ENCODE results near the gene GORASP2. TPM values are rescaled to one million over a fixed set of nuclear protein-coding genes. Genes with fewer than 3 reads are reported as not detected.
"Not testable (repeated sequence)": the region's sequence is repeated elsewhere in the genome, so short reads cannot be mapped to it uniquely, and the experiment has no call there.

GORASP2 gene
- total RNA-seq, 2 experiments from 2014 or later = 64.5 to 73.7 TPM

DNA sequence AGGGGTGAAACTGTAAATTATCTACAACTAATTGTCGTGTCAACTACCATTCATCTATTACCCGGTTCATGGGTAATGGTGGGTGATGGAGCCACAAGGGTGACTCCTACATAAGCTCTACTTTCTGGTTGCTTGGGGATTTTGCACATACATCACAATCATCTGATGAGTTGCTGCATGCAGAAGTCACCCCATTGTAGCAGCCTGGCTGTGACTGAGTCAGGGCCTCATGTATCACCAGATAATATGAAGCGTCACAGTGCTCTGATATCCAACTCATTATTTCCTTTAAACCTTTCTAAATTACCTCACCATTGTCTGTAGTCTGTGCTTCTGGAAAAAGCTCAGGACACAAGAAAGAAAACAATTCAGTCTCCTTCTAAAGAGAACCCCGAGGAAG is 32.4 kb upstream of the GORASP2 start:
- no peak for DNase-seq
- CTCF ChIA-PET = interaction anchor here (0.7 to 1.4 kb wide), 2 partner anchors 20 to 23 kb away, joined by 3 to 5 read pairs; no protein-coding TSS in a partner anchor
- Mint-ChIP-seq H3K27ac (no peak overlapping the region), H3K27me3 (peaks cover 3% of the 10 kb centered on the region), H3K36me3 (no peaks in the 10 kb centered on the region), H3K4me3 (no peak overlapping the region), H3K9me3 (no peaks in the 10 kb centered on the region), H3K4me1 (ENCODE audit: low read depth) (no peaks in the 10 kb centered on the region)
- POLR2A ChIA-PET = no interaction called here
- intact Hi-C loops (cut with micrococcal nuclease) = no loop called here

DNA sequence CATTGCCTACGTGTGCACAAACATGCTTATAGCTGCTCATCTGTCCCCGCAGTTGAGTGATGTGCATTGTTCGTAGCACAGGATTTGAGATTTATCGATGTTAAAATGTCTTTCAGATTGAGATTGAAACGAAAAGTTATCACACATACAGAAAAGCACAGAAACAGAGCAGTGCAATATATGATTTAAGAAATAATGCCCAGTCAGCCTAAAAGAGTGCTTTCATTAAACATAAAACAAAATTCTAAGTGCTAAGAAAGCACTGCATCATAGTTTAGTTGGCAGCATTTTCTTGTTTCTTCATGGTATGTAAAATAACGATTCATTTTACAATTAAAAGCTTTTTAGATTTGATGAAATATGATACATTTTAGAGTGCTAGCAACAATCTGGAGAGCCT is 31.9 kb upstream of the GORASP2 start:
- no peaks in the 10 kb centered on the region for H3K4me1 Mint-ChIP-seq (ENCODE audit: low read depth)
- POLR2A ChIA-PET = no interaction called here
- peaks cover 5% of the 10 kb centered on the region for H3K27me3 Mint-ChIP-seq

DNA sequence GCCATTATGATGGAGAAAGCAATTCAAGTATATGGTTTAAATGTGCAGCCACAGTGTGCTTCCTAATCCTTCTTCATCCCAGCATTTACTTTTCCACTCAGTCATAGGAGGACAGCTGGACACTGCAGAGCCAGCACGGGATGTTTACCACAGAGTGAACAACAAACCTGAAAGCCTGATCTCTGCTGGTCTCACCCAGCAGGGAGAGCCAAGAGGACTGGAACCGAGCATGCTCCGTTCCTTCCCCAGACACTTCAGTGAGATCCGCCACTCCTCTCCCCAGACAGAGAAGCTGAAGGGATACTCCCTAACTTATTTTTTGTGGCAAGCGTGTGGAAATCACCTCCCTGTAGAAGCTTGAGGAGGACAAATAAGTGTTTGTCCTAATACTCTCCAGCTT is 23.2 kb upstream of the GORASP2 start:
- Mint-ChIP-seq H3K36me3 (peaks cover 6% of the 10 kb centered on the region), H3K27ac (no peak overlapping the region), H3K4me1 (ENCODE audit: low read depth) (no peaks in the 10 kb centered on the region), H3K4me3 (no peak overlapping the region), H3K27me3 (peaks cover 6% of the 10 kb centered on the region), H3K9me3 (peaks cover 26% of the 10 kb centered on the region)
- intact Hi-C loops (cut with micrococcal nuclease) = no loop called here
- POLR2A ChIA-PET = no interaction called here
- CTCF ChIA-PET = interaction anchor here (1.8 kb wide), 1 partner anchor 23 kb away, joined by 4 read pairs; the partner anchor contains the start of gene GORASP2
- no peak for DNase-seq

More for the DNA sequence above, 31.9 kb upstream of the GORASP2 start:
- Mint-ChIP-seq H3K36me3 (no peaks in the 10 kb centered on the region), H3K4me3 (no peak overlapping the region), H3K9me3 (no peaks in the 10 kb centered on the region), H3K27ac (no peak overlapping the region)
- DNase-seq = no peak
- intact Hi-C loops (cut with micrococcal nuclease) = no loop called here
- CTCF ChIA-PET = interaction anchor here (0.7 to 1.4 kb wide), 2 partner anchors 20 to 24 kb away, joined by 3 to 5 read pairs; no protein-coding TSS in a partner anchor

DNA sequence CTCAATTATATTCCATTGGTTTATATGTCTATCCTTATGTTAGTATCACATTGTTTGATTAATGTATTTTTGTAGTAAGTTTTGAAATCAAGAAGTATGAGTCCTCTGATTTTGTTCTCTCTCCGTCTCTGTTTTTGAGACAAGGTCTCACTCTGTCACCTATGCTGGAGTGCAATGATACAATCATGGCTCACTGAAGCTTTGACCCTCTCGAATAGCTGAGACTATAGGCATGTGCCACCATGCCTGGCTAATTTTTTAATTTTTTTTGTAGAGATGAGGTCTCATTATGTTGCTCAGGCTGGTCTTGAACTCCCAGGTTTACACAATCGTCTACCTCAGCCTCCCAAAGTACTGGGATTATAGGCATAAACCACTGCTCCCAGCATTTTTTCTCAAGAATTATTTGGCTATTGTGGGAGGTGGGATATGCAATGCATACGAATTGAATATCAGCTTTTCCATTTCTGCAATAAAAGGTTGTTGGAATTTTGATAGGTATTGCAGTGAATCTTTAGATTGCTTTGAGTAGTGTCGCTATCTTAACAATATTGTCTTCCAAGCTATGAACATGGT is 17.7 kb upstream of the GORASP2 start:
- Mint-ChIP-seq H3K36me3 (peaks cover 23% of the 10 kb centered on the region), H3K4me3 (no peak overlapping the region), H3K27ac (no peak overlapping the region), H3K9me3 (peaks cover 60% of the 10 kb centered on the region), H3K27me3 (no peaks in the 10 kb centered on the region), H3K4me1 (ENCODE audit: low read depth) (no peaks in the 10 kb centered on the region)
- DNase-seq = no peak
- intact Hi-C loops (cut with micrococcal nuclease) = no loop called here
- POLR2A ChIA-PET = no interaction called here
- CTCF ChIA-PET = no interaction called here

DNA sequence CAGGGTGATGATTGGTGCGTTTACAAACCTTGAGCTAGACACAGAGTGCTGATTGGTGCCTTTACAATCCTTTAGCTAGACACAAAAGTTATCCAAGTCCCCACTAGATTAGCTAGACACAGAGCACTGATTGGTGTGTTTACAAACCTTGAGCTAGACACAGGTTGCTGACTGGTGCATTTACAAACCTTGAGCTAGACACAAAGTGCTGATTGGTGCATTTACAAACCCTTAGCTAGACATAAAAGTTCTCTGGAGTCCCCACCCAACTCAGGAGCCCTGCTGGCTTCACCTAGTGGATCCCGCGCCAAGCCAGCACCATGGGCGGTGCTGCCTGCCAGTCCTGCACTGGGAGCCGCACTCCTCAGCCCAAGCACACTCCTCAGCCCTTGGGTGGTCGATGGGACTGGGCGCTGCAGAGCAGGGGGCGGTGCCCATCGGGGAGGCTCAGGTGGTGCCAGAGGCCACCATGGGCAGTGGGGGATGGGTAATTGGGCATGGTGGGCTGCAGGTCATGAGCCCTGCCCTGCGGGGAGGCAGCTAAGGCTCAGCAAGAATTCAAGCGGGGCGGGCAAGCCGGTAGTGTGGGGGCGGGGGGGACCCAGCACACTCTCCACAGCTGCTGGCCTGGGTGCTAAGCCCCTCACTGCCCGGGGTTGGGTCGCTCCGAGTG is 13.9 kb upstream of the GORASP2 start:
- intact Hi-C loops (cut with micrococcal nuclease); H3K27ac Mint-ChIP-seq; H3K4me3 Mint-ChIP-seq; H3K27me3 Mint-ChIP-seq; H3K4me1 Mint-ChIP-seq (ENCODE audit: low read depth); DNase-seq; CTCF ChIA-PET; POLR2A ChIA-PET: not testable (repeated sequence)
- Mint-ChIP-seq H3K36me3 (peaks cover 23% of the 10 kb centered on the region), H3K9me3 (peaks cover 51% of the 10 kb centered on the region)

DNA sequence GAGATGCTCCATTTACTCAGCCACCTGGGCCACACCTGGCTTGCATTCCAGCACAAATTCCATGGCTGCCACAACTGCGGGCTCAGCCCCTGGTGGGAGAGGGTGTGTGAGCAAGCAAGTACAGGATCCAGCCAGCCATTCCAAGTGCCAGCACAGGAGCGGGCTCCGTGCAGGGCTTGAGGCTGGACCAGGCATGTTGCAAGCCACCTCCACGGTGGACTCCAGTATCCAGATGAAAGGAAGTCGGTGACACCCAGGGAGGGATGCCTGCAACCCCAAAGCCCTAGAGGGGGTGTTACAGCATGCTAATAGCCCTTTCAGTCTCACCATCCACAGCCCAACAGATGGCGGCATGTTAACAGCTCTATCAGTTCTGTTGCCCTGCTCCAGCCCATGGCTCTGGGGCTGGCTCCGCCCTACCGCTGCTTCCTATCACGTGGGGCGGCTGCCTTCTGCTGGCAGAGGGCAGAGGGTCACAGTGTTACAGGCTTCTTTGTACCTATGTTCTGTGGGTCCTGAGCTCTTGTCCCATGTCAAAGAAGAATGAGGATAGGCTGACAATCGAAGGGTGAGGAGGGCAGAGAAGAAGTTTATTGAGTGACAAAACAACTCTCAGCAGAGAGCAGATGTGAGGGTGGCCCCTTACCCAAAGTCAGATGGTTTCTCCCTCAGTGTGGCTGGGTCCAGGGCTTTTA is 11.7 kb upstream of the GORASP2 start:
- CTCF ChIA-PET = interaction anchor here (0.5 to 1.3 kb wide), 2 partner anchors 12 to 1880 kb away, joined by 3 to 7 read pairs; partner anchors contain the start of gene GORASP2
- H3K4me3 Mint-ChIP-seq = no peak overlapping the region
- H3K9me3 Mint-ChIP-seq = peaks cover 32% of the 10 kb centered on the region
- intact Hi-C loops (cut with micrococcal nuclease) = no loop called here
- H3K36me3 Mint-ChIP-seq = peaks cover 16% of the 10 kb centered on the region
- H3K4me1 Mint-ChIP-seq (ENCODE audit: low read depth) = no peaks in the 10 kb centered on the region
- POLR2A ChIA-PET = no interaction called here
- DNase-seq = no peak
- H3K27me3 Mint-ChIP-seq = no peaks in the 10 kb centered on the region
- H3K27ac Mint-ChIP-seq = no peak overlapping the region

DNA sequence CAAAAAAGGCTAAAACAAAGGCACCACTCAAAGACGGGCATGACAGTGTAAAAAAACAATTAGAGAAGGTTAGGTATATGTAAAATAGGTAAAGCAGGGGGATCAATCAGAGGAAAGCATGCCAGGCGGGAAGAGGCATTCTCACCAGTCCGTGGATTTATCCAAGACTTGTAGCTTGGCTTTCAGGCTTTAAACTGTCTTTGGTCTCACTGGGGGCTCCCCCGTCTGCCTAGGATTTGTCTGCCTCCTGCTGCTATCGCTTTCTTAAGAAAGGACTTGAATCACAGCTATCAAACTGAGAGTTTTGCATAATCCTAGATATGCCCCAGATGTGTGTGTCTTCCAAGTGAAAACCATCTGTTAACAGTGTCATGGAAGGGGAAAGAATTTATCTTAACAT is 11.1 kb upstream of the GORASP2 start:
- peaks cover 28% of the 10 kb centered on the region for H3K9me3 Mint-ChIP-seq
- intact Hi-C loops (cut with micrococcal nuclease) = no loop called here
- no peak for DNase-seq
- H3K4me1 Mint-ChIP-seq (ENCODE audit: low read depth) = no peaks in the 10 kb centered on the region
- peaks cover 13% of the 10 kb centered on the region for H3K36me3 Mint-ChIP-seq
- CTCF ChIA-PET = interaction anchor here (0.5 to 1.3 kb wide), 2 partner anchors 11 to 1880 kb away, joined by 3 to 7 read pairs; partner anchors contain the start of gene GORASP2
- H3K27ac Mint-ChIP-seq = no peak overlapping the region
- no peaks in the 10 kb centered on the region for H3K27me3 Mint-ChIP-seq
- no peak overlapping the region for H3K4me3 Mint-ChIP-seq
- POLR2A ChIA-PET = no interaction called here

DNA sequence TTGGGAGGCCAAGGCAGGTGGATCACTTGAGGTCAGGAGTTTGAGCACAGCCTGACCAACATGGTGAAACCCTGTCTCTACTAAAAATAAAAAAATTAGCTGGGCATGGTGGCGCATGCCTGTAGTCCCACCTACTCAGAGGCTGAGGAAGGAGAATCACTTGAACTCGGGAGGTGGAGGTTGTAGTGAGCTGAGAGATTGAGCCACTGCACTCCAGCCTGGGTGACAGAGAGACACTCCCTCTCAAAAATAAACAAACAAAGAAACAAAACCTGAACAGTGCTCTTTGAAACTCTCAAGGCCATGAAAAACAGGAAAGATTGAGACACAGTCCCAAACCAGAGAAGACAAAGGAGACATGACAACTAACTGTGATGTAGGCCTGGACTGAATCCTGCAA is 7.2 kb upstream of the GORASP2 start:
- H3K4me3 Mint-ChIP-seq; H3K36me3 Mint-ChIP-seq; CTCF ChIA-PET; H3K4me1 Mint-ChIP-seq (ENCODE audit: low read depth); DNase-seq; H3K27ac Mint-ChIP-seq; H3K27me3 Mint-ChIP-seq; intact Hi-C loops (cut with micrococcal nuclease); POLR2A ChIA-PET: not testable (repeated sequence)
- peaks cover 18% of the 10 kb centered on the region for H3K9me3 Mint-ChIP-seq

DNA sequence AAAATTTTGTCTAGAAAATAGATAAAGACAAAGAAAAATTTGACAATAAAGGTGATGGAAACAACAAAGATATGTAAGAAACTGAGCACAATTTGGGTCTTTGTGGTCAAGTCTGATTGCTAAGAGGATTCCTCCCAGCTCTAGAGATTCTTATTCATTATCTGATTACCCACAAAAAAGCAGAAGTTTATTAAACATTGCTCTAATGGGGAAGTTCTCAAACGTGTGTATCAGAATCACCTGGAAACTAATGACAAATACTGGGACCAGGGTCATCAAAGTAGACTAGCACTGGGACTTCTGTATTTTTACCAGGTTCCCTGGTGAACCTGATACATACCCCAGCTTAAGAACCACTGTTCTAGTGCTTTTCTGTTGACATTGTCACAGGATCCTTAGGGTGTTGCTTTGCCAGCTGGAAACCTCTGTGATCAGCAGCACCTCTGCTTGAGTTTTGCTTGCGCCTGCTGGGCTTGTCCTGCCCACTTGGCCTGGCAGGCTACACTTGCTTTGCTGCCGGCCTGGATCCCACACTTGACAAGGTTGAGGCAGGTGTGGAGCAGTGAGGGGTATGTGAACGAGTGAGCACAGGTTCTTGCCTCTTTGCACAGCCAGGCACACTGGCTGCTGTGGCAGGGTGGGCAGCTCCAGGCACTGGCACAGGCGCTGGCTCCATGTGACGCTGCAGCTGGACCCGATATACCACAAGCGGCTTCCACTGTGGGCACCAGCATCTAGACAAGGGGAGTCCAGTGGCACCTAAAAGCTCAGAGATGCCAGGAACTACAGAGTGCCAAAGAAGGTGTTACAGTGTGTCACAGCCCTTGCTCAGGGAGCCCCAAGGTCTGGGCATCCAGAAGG is 6.2 kb upstream of the GORASP2 start:
- H3K4me3 Mint-ChIP-seq = no peak overlapping the region
- POLR2A ChIA-PET = no interaction called here
- peaks cover under 1% of the 10 kb centered on the region for H3K4me1 Mint-ChIP-seq (ENCODE audit: low read depth)
- no peak overlapping the region for H3K27ac Mint-ChIP-seq
- intact Hi-C loops (cut with micrococcal nuclease) = no loop called here
- DNase-seq = no peak
- no peaks in the 10 kb centered on the region for H3K36me3 Mint-ChIP-seq
- H3K27me3 Mint-ChIP-seq = no peaks in the 10 kb centered on the region
- CTCF ChIA-PET = interaction anchor here (0.6 to 1.2 kb wide), 3 partner anchors 9 to 164 kb away, joined by 3 to 4 read pairs (median 4); no protein-coding TSS in a partner anchor
- peaks cover 11% of the 10 kb centered on the region for H3K9me3 Mint-ChIP-seq

DNA sequence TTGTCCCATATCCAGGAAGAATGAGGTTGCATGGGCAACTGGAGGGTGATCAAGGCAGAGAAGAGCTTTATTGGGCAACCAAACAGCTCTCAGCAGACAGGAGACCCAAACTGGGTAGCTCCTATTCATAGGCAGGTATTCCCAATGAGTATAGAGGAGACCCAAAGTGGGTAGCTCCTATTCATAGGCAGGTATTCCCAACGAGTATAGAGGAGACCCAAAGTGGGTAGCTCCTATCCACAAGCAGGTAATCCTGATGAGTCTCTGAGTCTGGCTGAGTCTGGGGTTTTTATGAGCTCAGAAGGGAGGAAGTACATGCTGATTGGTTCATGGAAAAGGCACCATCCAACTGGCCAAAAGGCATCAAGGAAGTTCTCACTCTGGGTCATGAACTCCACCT is 5.3 kb upstream of the GORASP2 start:
- intact Hi-C loops (cut with micrococcal nuclease) = no loop called here
- CTCF ChIA-PET = no interaction called here
- no peak for DNase-seq
- Mint-ChIP-seq H3K27ac (no peak overlapping the region), H3K9me3 (peaks cover 7% of the 10 kb centered on the region), H3K4me1 (ENCODE audit: low read depth) (peaks cover 7% of the 10 kb centered on the region), H3K4me3 (no peak overlapping the region), H3K27me3 (no peaks in the 10 kb centered on the region), H3K36me3 (no peaks in the 10 kb centered on the region)
- POLR2A ChIA-PET = no interaction called here

DNA sequence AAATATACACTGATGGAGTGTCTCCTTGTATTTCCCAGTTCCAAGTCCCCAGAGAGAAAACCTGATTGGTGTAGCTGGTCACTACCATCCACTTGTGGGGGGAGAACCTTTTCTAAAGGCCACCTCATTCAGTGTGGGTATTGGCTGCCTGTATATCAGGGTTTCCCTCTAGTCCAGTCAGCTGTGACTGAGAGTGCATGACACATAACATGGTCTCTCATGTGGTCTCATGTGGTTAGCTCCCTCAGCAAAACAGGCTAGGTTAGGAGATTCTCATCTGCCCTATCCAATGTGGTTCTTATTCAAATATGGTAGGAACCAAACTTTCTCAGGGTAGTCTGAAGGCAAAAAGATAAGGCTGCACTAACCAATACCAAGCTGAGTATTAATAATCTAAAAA is 4.1 kb upstream of the GORASP2 start:
- no peak overlapping the region for H3K27ac Mint-ChIP-seq
- POLR2A ChIA-PET = no interaction called here
- peaks cover 7% of the 10 kb centered on the region for H3K4me1 Mint-ChIP-seq (ENCODE audit: low read depth)
- H3K27me3 Mint-ChIP-seq = no peaks in the 10 kb centered on the region
- intact Hi-C loops (cut with micrococcal nuclease) = loop anchor here (5.0 kb wide), 2 partner anchors 322 to 1343 kb away; partner anchors contain the start of gene PPIG
- CTCF ChIA-PET = interaction anchor here (0.9 kb wide), 1 partner anchor 52 kb away, joined by 5 read pairs; no protein-coding TSS in a partner anchor
- peaks cover 7% of the 10 kb centered on the region for H3K9me3 Mint-ChIP-seq
- peak; percentile 19 for DNase-seq
- H3K4me3 Mint-ChIP-seq = no peak overlapping the region
- H3K36me3 Mint-ChIP-seq = peaks cover 5% of the 10 kb centered on the region

DNA sequence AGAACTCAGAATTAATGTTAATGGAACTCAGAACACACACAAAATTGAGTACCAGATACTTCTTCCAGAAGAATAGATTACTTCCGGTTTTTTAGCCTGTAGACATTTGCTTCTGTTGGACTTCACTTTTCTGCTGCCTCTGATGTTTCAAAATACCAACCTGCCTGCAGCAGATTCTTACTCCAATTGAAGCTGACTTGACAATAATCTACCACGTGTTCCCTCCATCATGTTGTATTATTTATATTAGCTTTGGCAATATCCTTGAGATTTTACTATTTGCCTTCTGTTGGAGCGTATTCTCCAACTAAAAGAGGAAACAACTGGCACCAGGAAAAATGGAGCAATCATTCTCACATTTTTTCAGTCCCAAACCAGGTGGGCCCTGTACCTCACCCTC is 3.1 kb upstream of the GORASP2 start:
- POLR2A ChIA-PET = no interaction called here
- CTCF ChIA-PET = interaction anchor here (0.7 kb wide), 1 partner anchor 169 kb away, joined by 3 read pairs; no protein-coding TSS in a partner anchor
- intact Hi-C loops (cut with micrococcal nuclease) = loop anchor here (5.0 kb wide), 2 partner anchors 321 to 1344 kb away; partner anchors contain the start of gene PPIG

More for the DNA sequence above, 3.1 kb upstream of the GORASP2 start:
- Mint-ChIP-seq H3K4me1 (ENCODE audit: low read depth) (peaks cover 14% of the 10 kb centered on the region), H3K9me3 (peaks cover 7% of the 10 kb centered on the region), H3K36me3 (peaks cover 10% of the 10 kb centered on the region), H3K4me3 (no peak overlapping the region), H3K27me3 (no peaks in the 10 kb centered on the region), H3K27ac (no peak overlapping the region)
- DNase-seq = no peak

Data from activated CD4-positive, alpha-beta memory T cell treated with anti-CD3 and anti-CD28 coated beads for 36 hours (primary cell).